ENCODE data around the gene TMEM233.

DNA sequence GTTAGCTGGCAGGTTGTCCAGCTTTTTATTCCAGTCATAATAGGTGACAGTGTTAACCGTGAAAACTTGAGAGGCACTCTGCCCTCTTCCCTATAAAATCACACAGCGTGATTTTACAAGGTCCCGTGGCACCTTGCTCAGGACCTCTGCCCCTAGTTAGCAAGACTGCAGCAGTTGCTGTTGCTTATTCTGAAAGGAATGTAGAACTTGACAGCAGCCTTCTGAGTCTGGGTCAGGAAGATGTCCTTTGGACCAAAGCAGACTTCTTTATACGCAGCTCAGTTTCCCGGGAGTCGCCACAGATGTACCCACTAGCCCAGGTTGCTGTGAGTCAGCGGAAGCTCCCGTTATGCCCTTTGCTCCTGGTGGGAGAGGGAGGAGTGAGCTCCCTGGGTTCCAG, 87.5 kb downstream of the TMEM233 start:
- TF ChIP-seq, protein P1, sequence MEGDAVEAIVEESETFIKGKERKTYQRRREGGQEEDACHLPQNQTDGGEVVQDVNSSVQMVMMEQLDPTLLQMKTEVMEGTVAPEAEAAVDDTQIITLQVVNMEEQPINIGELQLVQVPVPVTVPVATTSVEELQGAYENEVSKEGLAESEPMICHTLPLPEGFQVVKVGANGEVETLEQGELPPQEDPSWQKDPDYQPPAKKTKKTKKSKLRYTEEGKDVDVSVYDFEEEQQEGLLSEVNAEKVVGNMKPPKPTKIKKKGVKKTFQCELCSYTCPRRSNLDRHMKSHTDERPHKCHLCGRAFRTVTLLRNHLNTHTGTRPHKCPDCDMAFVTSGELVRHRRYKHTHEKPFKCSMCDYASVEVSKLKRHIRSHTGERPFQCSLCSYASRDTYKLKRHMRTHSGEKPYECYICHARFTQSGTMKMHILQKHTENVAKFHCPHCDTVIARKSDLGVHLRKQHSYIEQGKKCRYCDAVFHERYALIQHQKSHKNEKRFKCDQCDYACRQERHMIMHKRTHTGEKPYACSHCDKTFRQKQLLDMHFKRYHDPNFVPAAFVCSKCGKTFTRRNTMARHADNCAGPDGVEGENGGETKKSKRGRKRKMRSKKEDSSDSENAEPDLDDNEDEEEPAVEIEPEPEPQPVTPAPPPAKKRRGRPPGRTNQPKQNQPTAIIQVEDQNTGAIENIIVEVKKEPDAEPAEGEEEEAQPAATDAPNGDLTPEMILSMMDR (IDR thresholded peaks at IDR 0.05; ENCODE audit: borderline replicate concordance, extremely low read depth, low read length, poor library complexity, severe bottlenecking): no peak
- TF ChIP-seq EZH2 (IDR thresholded peaks at IDR 0.05; ENCODE audit: borderline replicate concordance, low read depth, low read length, severe bottlenecking): no peak

Data from DND-41 (cell line).